Head of caudate nucleus (tissue), 42 donors: ENCODE data around the gene UNC13A.

ENCODE experiments used
- DNase-seq, 42 donors: peaks; one replicate each; pipeline versions ENCODE4 v3.0.0 to v3.0.0-alpha.2; 2020 to 2021; ENCODE audit warnings: mixed read lengths in 7 of 42
- intact Hi-C: fragments of 100-400 bp; cut with DNase I; formaldehyde crosslinking; loops from one replicate; pipeline ENCODE4 v1.15.0; 2022

UNC13A gene

GRCh38 chr19:17718550-17718946, 30.4 kb upstream of the UNC13A start:
- intact Hi-C loops, result loop anchor here (5.0 kb wide), 1 partner anchor 54 kb away; no protein-coding TSS in a partner anchor
- no peak for DNase-seq

GRCh38 chr19:17716309-17716929, 28.3 kb upstream of the UNC13A start:
- DNase-seq, result no peak
- intact Hi-C loops, result loop anchor here (5.0 kb wide), 1 partner anchor 56 kb away; no protein-coding TSS in a partner anchor

- intact Hi-C loops, result no loop called here
- no peak for DNase-seq
Observed at GRCh38 chr19:17711851-17712250, 23.7 kb upstream of the UNC13A start.

- intact Hi-C loops, result loop anchor here (10.0 kb wide), 1 partner anchor 148 kb away; the partner anchor contains the start of gene RPL18A
- DNase-seq, result peak in 34 of 42 donors; percentile 26 to 76 (median 52)
Observed at GRCh38 chr19:17706750-17707181, 18.6 kb upstream of the UNC13A start.

GRCh38 chr19:17703824-17704463, 15.8 kb upstream of the UNC13A start:
- intact Hi-C loops, result loop anchor here (5.0 to 10.0 kb wide), 3 partner anchors 63 to 151 kb away; partner anchors contain the start of gene RPL18A
- DNase-seq, result peak; percentile 57 to 89 (median 76)

GRCh38 chr19:17695198-17695597, 7.0 kb upstream of the UNC13A start:
- DNase-seq, result no peak
- intact Hi-C loops, result no loop called here

GRCh38 chr19:17692566-17692965, 4.4 kb upstream of the UNC13A start:
- intact Hi-C loops, result no loop called here
- no peak for DNase-seq

GRCh38 chr19:17688853-17689595, 870 bp upstream of the UNC13A start:
- intact Hi-C loops, result no loop called here
- no peak for DNase-seq

- peak in 13 of 42 donors; percentile 3 to 53 (median 28) for DNase-seq
- intact Hi-C loops, result no loop called here
Observed at GRCh38 chr19:17687141-17687856, 855 bp downstream of the UNC13A start.

- intact Hi-C loops, result no loop called here
Observed at GRCh38 chr19:17686592-17687024, 1.5 kb downstream of the UNC13A start.

GRCh38 chr19:17686023-17686521, 2.1 kb downstream of the UNC13A start:
- DNase-seq, result peak; percentile 14 to 91 (median 67)
- intact Hi-C loops, result no loop called here

More at GRCh38 chr19:17686592-17687024, 1.5 kb downstream of the UNC13A start:
- DNase-seq, result peak in 18 of 42 donors; percentile 12 to 57 (median 33)

GRCh38 chr19:17685451-17686022, 2.6 kb downstream of the UNC13A start:
- DNase-seq, result no peak
- intact Hi-C loops, result no loop called here

GRCh38 chr19:17684256-17684655, 3.9 kb downstream of the UNC13A start:
- intact Hi-C loops, result no loop called here
- no peak for DNase-seq

GRCh38 chr19:17683078-17683477, 5.1 kb downstream of the UNC13A start:
- DNase-seq, result no peak
- intact Hi-C loops, result no loop called here

GRCh38 chr19:17682273-17682672, 5.9 kb downstream of the UNC13A start:
- DNase-seq, result no peak
- intact Hi-C loops, result no loop called here

GRCh38 chr19:17681505-17682125, 6.5 kb downstream of the UNC13A start:
- intact Hi-C loops, result no loop called here
- DNase-seq, result peak in 5 of 42 donors; percentile 14 to 55 (median 23)

GRCh38 chr19:17680230-17680722, 7.9 kb downstream of the UNC13A start:
- intact Hi-C loops, result no loop called here
- peak in 31 of 42 donors; percentile 13 to 73 (median 37) for DNase-seq
